Amniotic stem cell (primary cell): ENCODE measurements around the gene STK32B.

Experiments
- DNase-seq: peaks from one replicate; lab custom pipeline; 2025; lab: John Stamatoyannopoulos, UW

The STK32B gene

GRCh38 chr4:5069901-5070300 is 18.6 kb downstream of the STK32B start:
- DNase-seq, result no peak

DNA sequence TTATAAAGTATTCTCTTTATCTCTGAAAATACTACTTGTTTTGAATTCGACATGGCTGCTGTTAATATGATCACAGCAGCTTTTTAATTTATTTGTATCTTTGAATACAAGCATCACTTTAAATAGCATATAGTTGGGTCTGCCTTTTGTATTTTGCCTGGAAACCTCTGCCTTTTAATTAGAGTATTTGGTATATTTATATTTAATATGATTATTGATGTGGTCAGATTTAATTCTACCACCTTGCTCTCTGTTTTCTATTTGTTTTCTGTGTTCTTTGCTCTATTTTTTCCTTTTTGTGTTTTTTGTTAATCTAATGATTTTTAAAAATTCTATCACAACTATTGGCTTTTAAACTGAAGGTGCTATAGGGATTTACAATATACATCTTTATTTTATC is 21.7 kb downstream of the STK32B start:
- no peak for DNase-seq

DNA sequence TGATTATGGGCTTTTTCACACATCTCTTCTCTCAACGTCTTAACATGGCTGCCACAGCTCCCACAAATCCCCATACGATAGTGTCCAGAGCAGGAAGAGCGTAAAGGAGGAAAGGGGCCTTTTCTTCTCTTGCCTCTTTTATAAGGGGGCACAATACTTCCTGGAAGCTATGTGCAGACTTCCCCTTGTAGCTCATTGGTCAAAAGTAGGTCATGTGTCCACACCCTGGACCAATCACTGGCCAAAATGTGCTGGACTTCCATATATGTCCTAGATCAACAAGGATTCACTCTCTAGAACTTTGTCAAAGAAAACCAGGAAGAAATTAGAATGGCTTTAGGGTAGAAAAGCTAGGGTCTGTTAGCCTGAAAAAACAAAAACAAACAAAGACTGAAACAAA is 26.7 kb downstream of the STK32B start:
- no peak for DNase-seq

GRCh38 chr4:5079581-5079980 is 28.3 kb downstream of the STK32B start:
- no peak for DNase-seq

DNA sequence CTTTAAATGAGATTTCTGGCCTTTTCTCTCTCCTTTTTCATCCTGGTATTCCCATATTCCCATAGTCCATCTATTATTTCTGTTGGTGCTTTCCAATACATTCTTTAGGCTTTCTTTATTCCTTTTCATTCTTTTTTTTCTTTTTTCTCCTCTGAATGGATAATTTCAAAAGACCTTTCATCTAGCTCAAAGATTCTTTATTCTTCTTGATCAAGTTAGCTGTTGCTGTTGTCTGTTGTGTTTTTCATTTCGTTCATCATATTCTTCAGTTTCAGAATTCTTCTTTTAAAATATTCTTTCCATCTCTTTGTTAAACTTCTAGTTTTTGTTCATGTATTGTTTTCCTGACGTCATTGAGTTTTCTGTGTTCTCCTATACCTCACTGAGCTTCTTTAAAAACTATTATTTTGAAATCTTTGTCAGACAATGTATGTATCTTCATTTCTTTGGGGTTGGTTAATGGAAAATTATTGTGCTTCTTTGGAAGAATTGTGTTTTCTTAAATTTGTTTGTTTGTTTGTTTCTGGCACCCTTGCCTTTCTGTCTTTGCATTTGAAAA is 30.2 kb downstream of the STK32B start:
- no peak for DNase-seq

DNA sequence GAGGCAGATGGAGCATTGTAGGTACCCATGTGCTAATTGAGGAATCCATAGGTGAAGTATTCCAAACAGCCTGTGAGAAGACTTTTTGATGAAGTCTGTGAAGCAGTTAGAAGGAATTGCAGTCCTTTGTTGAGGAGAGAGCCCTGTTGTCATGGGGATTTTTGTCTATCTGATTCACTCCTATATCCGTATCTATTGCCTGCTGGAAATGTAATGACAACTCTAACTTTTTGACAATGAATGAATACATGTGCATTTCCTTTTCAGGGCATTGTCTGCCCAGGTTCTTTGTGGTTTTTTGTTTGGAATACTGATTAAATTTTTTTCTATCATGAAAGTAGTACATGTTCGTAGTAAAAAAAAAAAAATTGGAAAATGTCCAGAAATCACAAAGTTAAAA is 31.1 kb downstream of the STK32B start:
- DNase-seq, result no peak

GRCh38 chr4:5084911-5085475 is 33.7 kb downstream of the STK32B start:
- DNase-seq, result no peak

GRCh38 chr4:5086535-5086934 is 35.3 kb downstream of the STK32B start:
- DNase-seq, result no peak

- DNase-seq, result no peak
These were observed 45.0 kb downstream of the STK32B start for GRCh38 chr4:5096261-5096660.

DNA sequence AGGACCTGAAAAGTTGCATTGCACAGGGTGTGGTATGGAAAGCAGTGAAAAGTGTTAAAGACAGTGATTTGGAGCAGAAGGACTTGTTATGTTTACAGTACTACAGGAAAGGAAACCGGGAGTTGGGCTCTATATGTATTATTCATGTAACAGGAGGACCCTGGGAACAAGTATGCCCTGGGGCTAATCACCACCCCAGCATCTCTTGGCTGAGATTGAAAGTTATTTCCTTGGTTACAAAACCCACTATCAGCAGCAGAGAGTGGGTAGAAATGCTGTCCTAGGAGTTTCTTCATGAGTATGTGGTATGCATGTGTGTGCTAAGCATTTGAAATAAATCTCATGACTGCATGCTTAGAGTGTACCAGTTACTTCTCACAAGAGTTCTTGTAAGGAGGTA is 46.9 kb downstream of the STK32B start:
- DNase-seq, result no peak

DNA sequence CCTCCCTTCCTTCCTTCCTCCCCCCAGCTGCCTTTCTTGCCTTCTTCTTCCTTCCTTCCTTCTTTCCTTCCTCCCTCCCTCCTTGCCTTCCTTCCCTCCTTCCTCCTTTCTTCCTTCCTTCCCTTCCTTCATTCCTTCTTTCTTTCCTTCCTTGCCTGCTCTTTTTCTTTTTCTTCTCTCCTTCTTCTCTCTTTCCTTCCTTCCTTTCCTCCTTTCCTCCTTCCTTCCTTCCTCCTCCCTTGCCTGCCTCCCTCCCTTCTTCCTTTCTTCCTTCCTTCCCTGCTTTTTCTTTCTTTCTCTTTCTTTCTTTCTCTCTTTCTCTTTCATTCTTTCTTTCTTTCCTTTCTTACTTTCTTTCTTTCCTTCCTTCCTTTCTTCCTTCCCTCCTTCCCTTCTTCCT is 49.1 kb downstream of the STK32B start:
- DNase-seq, result no peak

GRCh38 chr4:5100986-5101385 is 49.7 kb downstream of the STK32B start:
- no peak for DNase-seq

GRCh38 chr4:5101571-5101970 is 50.3 kb downstream of the STK32B start:
- DNase-seq, result no peak

- DNase-seq, result no peak
These were observed 59.6 kb downstream of the STK32B start for GRCh38 chr4:5110901-5111300.

DNA sequence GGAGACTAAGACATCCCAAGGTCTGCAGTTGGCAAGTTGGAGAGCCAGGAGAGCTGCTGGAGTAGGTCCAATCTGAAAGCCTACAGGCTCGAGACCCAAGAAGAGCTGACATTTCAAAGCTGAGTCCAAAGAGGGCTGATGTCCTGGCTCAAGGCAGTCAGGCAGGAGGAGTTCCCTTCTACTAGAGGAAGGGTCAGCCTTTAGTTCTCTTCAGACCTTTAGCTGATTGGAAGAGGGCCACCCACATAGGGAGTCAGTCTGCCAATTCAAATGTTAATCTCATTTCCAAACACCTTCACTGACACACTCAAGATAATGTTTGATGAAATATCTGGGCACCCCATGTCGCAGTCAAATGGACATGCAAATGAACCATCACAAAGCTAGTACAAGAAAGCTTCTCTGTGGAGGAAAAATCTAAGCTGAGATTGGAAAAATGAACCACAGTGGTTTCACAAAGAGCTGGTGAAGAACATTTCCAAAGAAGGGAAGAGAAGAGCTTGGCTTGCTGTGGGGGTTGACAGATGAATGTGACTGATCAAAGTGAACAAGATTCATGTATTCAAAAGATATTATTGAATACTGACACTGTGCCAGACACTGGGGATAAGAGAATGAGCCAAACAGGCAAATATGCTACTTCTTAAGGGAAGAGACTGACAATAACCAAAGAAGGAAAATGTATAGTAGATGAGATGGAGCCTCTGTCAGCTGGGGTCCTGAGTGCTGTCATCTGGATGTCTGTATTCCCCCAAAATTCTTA is 61.2 kb downstream of the STK32B start:
- DNase-seq, result no peak

GRCh38 chr4:5114950-5115349 is 63.7 kb downstream of the STK32B start:
- no peak for DNase-seq

DNA sequence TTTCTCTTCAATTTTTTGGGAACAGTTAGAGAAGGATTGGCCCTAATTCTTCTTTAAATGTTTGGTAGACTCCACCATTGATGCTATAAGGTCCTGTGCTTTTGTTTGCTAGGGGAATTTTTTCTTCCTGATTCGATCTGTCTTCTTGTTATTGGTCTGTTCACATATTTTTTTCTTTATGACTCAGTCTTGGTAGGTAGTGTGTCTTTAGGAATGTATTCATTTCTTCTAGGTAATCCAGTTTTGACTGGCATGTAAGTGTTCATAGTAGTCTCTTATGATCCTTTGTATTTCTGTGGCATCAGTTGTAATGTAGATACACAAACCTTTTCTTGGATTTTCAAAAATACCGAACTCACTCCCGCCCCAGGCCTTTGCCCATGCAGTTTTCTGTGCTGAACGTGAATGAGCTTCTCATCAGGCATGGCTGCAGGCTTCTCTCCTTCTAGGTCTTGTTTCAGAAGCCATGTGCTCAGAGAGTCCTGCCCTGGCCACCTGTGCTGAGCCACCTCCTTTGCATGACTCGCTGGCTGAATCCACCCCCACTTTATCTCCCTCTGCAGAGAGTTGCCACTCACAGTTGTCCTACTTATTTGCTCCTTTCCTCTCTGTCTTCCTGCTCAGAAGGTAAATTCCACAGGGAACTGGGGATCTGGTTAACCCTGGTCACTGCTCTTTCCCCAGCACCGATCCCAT is 67.0 kb downstream of the STK32B start:
- DNase-seq, result no peak

- no peak for DNase-seq
These were observed 67.9 kb downstream of the STK32B start for GRCh38 chr4:5118994-5119835.

DNA sequence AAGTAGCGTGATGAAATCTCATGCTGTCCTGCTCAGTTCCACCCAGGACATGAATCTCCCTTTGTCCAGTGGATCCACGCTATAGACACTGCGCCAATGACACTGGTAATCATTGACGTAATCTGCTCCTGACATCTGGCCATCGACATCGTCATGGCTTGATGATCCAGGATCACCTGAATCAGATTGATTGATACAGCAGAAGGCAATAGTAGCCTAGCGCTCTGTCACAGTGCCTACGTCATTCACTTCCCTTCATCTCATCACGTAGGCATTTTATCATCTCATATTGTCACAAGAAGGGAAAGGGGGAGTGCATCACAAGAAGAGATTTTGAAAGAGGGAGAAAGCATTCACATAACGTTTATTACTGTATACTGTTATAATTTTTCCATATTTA is 68.8 kb downstream of the STK32B start:
- DNase-seq, result no peak

DNA sequence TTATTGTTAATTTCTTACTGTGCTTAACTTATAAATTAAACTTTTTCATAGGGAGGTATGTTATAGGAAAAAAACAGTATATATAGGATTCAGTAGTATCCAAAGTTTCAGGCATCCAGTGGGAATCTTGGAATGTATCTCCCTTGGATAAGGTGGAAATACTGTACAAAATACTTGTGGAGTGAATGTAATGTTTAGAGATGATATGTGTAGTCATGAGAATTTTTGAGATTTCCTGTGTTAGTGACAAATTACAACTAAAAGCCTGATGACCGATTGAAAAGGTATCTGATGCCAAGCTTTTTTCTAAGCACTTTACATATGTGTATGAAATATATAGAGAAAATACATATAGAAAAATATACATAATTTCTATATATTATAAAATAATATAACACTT is 69.2 kb downstream of the STK32B start:
- no peak for DNase-seq

DNA sequence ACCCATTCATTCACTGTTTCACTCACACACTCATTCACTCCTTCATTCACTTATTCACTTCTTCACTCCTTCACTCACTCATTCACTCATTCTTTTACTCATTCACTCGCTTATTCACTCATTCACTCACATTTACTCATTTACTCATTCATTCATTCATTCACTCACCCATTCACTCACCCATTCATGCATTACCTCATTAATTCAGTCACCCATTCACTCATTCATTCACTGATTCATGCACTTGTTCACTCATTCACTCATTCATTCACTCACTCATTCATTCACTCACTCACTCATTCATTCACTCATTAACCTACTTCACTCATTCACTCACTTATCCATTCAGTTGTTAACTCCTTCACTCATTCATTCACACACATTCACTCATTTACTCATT is 70.8 kb downstream of the STK32B start:
- no peak for DNase-seq

DNA sequence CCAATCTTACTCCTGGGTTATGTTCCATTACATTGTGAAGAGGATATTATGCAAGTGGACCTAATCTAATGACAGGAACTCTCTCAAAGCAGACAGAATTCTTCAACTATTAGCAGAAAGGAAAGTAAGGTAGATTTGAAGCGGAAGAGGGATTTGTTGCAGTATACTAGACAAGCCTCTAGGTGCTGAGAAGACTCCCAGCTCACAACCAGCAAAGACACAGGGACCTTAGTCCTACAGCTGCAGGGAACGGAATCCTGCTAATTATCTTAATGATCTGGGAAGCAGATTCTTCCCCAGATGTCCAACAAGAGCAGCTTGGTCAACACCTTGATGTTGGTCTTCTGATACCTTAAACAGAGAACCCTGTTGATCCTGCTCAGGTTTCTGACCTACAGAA is 73.6 kb downstream of the STK32B start:
- DNase-seq, result no peak
